Femur (tissue), 1 donor: ENCODE results near the gene L3MBTL1.

Experiments
- DNase-seq: peaks from one replicate; pipeline ENCODE4 v3.0.0-alpha.2; 2017

The L3MBTL1 gene

DNA sequence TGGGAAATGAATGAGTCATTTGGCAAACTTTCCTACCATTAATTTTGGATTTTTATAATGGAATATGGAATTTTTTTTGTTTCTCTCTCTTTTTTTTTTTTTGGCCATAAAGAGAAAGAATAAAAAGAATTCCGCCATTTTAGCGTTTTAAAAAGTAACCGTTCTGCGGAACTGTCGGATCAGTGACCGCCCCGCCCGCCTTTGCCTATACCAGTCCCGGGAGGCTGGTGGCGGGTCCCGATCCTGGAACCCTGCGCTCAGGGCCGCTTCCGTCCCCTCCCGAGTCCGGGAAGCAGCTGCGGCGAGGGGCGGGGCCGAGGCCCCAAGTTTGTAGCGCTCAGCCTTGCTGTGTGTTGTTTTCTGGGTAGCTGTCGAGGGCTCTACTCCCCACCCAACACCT is 609 bp downstream of the L3MBTL1 start:
- no peak for DNase-seq

DNA sequence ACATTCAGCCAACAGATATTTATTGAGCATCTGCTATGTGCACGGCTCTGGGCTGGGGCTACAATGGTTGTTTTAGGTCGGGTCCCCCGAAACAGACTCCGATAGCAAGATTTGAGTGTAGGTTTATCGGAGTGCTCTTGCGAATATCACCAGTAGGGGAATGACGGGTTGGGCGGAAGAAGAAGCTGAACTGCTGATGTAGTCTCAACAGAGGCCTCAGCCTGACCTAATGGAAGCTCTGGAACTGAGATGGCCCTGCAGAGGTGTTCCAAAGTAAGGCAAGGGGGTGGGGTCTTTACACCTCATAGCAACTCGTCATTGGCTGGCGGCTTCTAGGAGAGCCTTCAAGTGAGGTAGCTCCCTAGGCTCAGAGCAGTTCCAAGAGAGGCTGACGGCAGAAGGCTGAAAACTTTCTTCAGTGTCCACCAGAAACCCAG is 1.1 kb downstream of the L3MBTL1 start:
- no peak for DNase-seq

DNA sequence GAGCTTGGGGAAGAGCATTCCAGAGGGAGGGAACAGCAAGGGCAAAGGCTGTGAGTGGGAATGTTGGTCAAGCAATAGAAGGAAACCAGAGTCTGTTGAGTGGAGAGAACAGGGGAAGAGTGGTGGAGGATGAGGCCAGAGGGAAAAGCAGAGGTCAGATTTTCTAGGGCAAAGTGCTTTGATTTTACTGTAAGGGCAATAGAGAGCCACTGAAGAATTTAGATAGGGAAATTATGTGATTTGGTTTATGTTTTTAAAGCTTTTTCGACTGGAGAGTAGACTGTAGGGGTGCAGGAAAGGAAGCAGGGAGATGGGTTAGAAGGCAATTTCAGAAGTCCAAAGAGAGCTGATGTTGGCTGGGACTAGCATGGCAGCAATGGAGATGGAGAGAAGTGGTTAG is 4.4 kb downstream of the L3MBTL1 start:
- DNase-seq: no peak

DNA sequence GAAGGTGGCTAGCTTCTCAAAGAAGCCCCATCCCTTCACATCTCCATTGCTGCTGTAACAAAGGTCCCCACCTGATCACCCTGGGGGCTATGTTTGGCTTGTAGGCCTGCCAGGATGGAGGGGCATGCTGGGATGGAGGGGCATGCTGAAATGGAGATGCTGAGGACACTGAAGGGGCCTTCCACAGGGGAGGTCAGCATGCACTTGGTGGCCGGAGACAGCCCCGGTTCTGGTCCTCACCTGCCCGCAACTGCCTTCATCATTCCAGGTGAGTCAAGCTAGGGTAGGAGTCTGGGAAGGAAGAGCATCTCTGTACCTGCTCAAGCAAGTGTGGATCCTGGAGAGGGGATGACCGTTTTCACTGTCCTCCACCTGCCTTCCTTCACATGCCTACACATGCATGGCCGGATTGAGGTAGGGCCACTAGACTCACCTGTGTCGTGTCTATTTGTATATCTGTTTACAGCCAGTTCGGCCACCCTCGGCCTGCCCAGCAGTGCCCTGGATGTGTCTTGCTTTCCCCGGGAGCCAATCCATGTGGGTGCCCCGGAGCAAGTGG is 6.0 kb downstream of the L3MBTL1 start:
- no peak for DNase-seq

DNA sequence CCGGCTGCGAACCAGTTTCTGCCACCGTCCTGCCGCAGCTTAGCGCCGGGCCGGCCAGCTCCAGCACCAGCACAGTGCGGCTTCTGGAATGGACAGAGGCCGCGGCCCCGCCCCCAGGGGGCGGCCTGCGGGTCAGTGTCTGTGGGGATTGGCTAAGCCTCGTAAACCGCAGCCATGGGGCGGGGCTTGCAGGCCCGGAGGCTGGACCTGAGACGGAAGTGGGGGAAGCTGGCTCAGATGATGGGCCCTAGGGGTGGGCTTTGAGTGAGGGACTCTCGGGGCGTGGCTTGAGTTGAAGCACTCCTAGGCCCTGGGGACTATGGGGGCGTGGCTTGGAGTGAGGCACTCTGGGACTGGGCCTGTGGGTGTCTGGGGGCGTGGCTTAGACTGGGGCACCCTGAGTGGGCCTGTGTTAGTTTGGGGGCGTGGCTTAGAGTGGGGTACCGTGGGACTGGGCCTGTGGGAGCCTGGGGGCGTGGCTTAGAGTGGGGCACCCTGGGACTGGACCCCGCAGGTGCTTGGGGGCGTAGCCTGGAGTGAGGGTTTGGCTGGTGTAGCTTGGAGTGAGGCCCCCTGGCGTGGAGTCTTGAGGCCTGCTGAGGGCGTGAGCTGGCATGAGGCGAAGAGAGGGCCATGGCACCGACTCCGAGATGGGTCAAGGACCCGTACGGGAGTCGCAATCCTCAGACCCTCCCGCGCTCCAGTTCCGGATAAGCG is 6.6 kb downstream of the L3MBTL1 start:
- DNase-seq: peak; percentile 96

DNA sequence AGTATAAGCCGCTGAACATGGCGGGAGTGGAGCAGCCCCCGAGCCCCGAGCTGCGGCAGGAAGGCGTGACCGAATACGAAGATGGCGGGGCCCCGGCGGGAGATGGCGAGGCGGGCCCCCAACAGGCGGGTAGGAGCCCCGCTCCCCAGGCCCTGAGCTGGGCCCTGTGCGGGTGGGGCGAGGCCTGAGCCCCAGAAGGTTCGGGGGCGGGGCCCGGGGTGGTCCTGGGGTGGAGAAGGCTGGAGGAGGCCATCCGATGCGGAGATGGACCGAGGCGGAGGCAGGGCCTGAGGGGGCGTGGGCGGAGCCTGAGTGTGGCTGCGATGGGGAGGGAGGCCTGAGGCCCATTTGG is 7.1 kb downstream of the L3MBTL1 start:
- no peak for DNase-seq

DNA sequence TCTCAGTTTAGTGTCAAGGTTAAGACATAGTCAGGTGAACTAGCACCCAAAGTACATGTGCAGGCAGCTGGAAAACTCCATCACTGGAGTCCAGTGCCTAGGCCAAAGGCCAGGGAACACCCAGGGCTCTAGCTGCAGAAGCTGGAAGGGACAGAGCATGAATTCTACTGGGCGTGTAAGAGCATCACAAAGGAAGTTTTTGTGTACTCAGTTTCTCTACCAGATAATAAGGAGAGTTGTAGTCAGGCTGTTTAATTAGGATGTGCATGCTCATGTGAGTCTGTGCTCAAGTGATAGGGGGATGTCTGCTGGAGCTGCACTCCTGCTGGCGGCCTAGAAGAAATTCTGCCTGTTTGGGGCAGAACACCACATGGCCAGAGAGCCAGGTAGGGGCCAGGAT is 8.1 kb downstream of the L3MBTL1 start:
- no peak for DNase-seq

DNA sequence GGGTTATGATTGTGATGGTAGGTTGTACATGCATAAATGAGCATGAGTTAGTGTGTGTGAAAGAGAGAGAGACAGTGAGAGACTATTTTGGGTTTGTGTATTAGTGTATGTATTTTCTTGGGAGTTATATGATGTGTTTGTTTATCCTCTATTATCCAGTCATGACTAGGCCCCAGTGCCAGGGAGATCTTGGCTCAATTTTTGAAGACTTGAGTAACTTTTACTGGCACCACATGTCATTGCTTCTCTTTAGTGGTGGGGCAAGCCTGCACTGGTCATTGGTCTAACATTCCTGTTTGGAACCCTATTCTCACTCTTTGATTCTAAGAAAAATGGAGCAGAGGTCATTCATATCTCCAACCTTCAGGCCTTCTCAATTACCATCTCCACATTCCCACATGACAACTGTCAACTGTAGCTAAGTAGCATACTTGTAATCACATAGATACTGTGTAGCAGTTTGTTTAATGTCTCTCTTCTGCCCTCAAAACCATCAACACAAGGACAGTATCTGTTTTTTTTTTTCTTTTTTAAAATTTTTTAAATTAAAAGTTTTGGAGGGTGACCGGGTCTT is 8.8 kb downstream of the L3MBTL1 start:
- no peak for DNase-seq

DNA sequence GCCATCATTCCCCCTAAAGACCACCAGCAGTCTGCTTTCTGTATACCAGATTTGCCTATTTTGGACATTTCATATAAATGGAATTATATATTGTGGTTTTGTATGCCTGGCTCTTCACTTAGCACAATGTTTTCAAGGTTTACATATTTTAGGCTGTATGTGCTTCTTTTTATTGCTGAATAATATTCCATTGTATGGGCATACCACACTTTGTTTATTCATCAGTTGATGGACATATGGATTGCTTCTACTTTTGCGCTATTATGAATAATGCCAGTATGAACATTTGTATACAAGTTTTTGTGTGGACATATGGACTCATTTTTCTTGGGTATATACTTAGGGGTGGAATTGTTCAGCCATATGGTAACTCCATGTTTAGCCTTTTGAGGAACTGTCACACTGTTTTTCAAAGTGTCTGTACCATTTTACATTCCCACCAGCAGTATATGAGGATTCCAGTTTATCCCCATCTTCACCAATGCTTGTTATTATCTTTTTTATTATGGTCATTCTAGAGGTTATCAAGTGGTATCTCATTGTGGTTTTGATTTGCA is 12.7 kb downstream of the L3MBTL1 start:
- DNase-seq: no peak

DNA sequence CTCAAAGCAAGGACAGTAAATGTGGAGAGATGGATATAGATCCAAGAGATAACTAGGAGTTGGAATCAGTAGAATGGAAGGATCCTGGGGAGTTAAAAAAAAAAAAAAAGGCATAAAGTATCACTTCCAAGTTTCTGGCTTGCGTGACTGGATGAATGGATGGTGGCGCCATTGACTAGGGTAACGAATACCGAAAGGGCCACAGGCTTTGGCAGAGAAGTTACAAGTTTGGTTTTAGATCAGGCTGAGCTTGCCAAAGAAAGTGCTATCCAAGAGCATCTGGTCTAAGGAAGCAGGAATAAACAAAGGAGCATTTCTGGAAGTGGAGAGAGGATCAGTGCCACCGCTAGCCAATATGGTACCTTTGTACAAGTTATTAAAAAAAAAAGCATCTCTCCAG is 17.5 kb downstream of the L3MBTL1 start:
- DNase-seq: no peak

DNA sequence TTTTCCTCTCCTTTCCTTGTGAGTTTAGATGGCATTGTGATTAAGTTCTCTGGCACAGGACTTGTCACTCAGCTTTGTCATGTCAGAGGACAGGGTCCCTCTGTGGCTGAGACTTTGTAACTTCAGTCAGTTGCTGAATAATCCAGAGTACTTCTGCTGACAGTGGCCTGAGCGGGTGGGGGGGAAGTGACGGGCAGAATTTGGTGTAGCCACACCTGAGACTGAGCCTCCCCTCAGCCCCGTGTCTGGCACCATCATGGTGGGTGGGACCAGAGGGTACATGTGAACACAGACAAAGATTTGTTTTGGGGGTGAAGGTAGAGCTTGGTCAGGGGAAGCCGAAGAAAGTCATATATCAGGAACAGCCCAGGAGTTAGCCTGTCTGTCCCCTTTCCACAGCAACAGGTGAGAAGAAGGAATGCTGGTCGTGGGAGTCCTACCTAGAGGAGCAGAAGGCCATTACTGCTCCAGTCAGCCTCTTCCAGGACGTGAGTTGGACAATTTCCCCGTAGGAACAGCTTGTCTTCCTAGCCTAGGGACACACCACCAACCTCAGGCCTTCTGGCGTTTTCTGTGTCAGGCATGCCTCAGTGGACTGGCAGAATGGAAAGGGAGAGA is 20.9 kb downstream of the L3MBTL1 start:
- DNase-seq: no peak

DNA sequence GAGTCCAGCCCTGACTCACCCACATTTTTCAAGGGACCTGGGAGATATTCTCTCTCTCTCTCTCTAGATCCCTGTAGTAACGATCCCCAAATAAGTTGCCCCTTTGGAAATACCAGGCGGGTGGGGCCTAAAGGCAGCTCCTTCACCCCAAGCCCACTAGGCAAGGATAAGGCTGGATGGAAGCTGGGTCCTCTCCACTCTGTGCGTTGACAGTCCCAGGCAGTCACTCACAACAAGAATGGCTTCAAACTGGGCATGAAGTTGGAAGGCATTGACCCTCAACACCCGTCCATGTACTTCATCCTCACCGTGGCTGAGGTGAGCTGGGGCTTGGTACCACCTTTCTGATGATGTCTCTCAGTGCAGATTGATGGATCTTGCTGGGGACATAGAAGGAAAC is 21.6 kb downstream of the L3MBTL1 start:
- DNase-seq: no peak

DNA sequence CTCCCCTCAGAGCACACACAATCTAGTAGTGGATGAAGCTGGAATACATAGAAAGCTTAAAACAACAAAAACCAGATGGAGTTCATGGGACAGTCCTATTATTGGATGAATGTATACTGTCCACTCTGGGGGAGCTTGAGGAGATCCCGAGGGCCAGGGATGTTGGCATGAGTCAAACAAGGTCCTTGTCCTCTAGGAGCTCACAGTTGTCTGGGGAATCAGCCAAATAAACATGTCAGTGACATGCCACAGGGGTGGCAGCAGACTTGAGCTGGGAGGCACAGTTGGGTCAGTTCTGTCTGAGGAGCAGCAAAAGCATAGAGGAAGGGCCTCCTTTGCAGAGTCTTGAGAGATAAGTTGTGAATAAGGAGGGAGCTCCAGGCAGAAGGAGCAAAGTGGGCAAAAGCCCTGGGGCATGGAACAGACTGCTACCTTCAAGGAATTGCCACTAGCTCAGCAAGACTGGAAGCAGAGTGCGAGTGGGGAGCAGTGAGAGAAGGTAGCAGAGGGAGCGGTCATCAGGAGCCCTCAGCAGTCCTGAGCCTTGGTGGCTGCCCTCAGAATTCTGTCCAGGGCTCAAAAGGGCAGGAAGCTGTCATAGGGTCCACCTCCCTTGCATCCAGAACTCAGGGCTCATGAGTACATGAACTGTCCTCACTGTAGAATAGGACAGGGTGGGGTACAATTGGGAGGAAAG is 22.1 kb downstream of the L3MBTL1 start:
- DNase-seq: no peak

DNA sequence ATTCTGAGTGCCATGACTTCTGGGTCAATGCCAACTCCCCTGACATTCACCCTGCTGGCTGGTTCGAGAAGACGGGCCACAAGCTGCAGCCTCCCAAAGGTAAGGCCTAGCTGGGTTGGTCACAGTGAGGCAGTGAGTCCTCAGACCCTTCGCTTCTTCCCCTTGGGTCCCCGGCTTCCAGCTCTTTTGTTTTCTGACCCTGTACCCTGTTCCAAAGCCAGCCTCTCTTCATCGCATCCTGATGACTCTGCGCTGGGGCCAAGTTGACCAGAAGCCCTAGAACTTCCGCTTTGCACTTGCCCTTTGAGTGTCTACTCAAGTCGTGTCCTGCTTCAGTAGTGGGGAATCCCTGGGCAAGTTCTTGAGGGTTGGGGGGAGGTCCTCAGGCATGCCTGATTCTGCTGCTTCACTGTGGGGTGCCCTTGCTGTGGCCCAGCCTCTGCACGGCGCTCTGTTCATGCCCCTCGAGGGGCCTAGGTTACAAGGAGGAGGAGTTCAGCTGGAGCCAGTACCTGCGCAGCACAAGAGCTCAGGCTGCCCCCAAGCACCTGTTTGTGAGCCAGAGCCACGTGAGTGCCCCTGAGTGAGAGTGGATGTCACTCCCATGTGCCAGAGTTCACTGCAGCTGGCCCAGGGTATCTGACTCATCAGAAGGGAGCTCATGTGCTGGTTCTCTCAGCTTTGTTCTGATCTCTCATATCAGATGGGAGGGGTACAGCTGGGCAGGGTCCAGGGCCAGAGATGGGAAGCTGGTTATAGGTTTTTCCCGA is 23.0 kb downstream of the L3MBTL1 start:
- DNase-seq: no peak

DNA sequence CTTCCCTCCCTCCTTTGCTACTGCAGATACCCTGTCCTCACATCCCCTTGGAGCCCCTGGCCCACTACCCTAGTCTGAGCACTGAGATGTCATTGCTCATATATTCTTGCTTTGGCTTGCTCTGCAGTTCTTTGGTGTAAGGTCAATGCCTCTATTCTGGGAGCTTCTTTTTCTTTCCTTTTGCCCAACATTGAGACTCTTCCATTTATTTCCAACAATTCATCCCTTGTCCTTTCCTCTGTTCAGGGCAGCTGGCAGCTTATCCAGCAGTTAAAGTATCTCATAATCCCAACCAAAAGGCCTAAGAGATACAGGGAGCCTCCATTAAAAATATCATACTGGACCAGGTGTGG is 23.6 kb downstream of the L3MBTL1 start:
- DNase-seq: no peak

DNA sequence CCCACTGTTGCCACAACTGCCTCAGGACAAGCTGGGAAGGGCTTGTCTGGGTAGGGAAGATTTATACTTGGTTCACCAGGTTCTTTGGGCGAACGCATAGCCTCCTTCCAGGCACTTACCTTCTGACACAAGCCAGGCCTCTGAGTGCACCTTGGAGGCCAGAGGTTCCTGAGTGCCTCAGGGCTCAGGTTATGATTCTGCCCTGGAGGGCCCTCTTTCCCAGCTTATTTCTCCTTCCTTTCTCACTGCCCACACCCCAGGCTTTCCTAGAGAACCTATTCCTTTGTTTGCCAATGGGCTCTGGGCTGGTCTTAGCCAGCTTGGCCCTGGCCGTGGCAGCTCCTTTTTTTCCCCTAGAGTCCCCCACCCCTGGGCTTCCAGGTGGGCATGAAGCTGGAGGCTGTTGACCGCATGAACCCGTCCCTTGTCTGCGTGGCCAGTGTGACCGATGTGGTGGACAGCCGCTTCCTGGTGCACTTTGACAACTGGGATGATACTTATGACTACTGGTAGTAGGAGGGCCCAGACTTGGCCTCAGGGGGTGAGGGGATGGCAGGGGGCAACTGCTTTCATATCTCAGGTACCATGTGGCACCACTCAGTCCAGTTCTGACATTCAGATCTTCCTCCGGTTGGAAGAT is 25.0 kb downstream of the L3MBTL1 start:
- DNase-seq: no peak

DNA sequence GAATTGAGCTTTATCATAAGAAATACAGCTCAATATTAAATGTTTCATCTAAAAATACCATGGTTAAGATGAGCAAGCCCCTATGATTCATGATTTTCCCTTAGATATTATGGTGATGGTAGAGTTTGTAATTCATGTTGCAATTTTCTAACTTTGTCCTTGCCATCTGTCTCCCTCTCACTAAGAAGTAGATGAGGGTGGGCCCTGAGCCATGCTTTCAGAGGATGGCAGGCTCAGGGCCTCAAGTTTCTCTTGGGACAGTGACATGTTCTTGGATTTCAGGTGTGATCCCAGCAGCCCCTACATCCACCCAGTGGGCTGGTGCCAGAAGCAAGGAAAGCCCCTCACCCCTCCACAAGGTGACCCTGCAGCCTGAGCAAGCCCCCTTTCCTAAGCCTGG is 25.6 kb downstream of the L3MBTL1 start:
- no peak for DNase-seq

DNA sequence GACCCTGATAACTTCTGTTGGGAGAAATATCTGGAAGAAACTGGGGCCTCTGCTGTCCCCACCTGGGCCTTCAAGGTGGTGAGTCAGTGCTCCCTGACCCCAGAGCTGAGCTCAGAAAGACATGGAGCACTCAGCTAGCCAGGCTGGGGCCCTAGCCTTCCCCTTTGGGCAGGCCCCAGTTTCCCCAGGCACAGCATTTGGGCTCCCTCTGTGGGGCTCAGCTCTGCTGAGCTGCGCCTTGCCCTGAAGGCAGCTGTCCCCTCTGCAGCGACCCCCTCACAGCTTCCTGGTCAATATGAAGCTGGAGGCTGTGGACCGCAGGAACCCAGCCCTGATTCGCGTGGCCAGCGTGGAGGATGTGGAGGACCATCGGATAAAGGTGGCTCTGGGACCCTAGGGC is 26.5 kb downstream of the L3MBTL1 start:
- no peak for DNase-seq

DNA sequence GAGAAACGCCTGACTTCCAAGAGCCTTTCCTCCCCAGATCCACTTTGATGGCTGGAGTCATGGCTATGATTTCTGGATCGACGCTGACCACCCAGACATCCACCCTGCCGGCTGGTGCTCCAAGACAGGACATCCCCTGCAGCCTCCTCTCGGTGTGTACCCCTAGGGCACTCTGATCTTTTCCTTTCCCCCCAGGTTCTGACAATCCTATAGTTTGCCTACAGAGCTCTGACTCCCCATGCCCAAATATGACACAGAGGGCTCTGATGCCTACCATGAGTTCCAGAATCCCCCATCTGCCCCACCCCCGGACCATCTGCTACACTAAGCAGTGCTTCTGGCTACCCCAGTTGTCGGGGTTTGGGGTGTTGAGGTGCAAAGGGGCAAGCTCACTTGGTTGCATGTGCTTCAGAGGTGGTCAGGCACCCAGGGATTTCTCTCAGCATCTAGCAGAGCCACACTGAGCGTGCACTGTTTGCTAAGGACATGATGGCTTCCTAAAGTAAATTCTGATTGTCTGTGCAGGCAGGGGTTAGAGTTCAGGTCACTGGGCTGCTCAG is 27.4 kb downstream of the L3MBTL1 start:
- no peak for DNase-seq

DNA sequence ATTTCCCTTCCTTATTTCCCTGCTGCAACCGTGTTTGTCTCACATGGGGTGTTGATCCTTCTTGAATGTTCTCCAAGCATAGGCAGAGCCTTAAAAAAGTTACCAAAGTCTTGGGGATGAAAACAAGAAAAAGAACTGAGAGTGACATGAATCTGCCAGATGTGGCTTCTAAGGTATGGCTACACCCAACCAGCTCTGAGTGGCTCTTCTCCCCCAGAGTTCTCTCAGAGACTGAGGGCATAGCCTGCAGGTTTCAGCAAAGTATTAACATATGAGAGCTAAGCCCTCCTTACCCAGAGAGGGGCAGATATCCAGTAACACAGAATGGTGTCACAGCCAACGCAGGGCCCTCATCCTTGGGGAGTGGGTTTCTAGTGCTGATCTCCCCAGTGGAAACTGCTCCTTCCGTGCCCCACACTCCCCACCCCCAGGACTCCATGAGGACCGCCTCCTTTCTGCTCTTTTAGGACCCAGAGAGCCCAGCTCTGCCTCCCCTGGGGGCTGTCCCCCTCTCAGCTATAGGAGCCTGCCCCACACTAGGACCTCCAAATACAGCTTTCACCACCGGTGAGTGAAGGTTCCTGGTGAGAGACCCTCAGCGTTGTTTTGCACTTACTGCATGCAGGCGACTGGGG is 28.0 kb downstream of the L3MBTL1 start:
- no peak for DNase-seq
